PFSK-1 (cell line): ENCODE data around the gene SYTL3.

Experiments
- FOXP2 ChIP-seq: optimal IDR thresholded peaks from 2 replicates; pipeline ENCODE3; 2011; ENCODE audit warnings: borderline replicate concordance, control low read depth, inconsistent platforms; ENCODE audit not compliant: insufficient read depth; ENCODE audit errors: extremely low read length, extremely low read depth
- POLR2AphosphoS5 ChIP-seq: IDR thresholded peaks from 2 replicates; pipeline ENCODE4 v1.6.1; 2012; ENCODE audit warnings: low read depth, mild to moderate bottlenecking, control low read depth, low read length, moderate library complexity
- SIN3A ChIP-seq: IDR thresholded peaks from 2 replicates; pipeline ENCODE4 v1.6.1; 2012; ENCODE audit warnings: mild to moderate bottlenecking, low read length, moderate library complexity, borderline replicate concordance; ENCODE audit not compliant: insufficient read depth

DNA sequence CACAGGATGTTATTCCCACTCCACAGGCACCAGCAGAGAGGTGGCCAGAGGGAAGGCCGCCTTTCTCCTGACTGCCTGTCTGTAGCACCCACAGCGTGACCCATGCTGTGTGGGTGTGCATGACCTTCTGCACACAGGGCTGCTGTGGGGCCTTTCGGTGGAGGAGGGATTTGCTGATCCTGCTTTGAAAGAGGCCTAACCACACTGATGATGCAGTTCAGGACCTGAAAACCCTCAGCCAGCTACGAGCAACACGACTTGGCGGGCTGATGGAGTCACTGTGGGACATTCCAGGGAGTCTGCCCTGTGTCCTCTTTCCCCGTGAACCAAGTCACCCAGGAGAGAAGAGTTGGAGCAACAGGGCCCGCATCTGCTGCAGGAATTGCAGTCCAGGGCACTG, 49.1 kb downstream of the SYTL3 start:
- no peak for TF ChIP-seq POLR2AphosphoS5
- no peak for TF ChIP-seq SIN3A
- no peak for TF ChIP-seq FOXP2
